Activated CD8-positive, alpha-beta memory T cell treated with anti-CD3 and anti-CD28 coated beads, Interleukin-2, amount 10 ng/mL, durations not matched to agents 7 days and 5 days (primary cell): ENCODE measurements around the gene DYSF. TPM values are rescaled to one million over a fixed set of nuclear protein-coding genes. Genes with fewer than 3 reads are reported as not detected.
"Not testable (repeated sequence)": the region's sequence is repeated elsewhere in the genome, so short reads cannot be mapped to it uniquely, and the experiment has no call there.

Experiments used
- ATAC-seq: fragments of 150-1000 bp; cut with Tn5 transposase; one replicate; pipeline ENCODE4 v1.10.0; 2021; ENCODE audit warnings: moderate library complexity
- CTCF ChIA-PET: fragments of 350-600 bp; sonication (Branson Sonifier 250); formaldehyde crosslinking; loops from one replicate; lab custom pipeline; 2021; ENCODE audit warnings: antibody characterized with exemption; lab: Charles Lee
- DNase-seq: peaks from one replicate; pipeline ENCODE4 v3.0.0-alpha.2; 2020
- H3K27ac Mint-ChIP-seq: one replicate; pipeline ENCODE4 v1.8.0; 2021; ENCODE audit warnings: mild to moderate bottlenecking, mixed read lengths
- H3K27me3 Mint-ChIP-seq: one replicate; pipeline ENCODE4 v1.8.0; 2021; ENCODE audit warnings: mixed read lengths
- H3K36me3 Mint-ChIP-seq: one replicate; pipeline ENCODE4 v1.8.0; 2021; ENCODE audit warnings: mild to moderate bottlenecking, mixed read lengths
- H3K4me1 Mint-ChIP-seq: one replicate; pipeline ENCODE4 v1.8.0; 2021; ENCODE audit warnings: mixed read lengths
- H3K4me3 Mint-ChIP-seq: one replicate; pipeline ENCODE4 v1.8.0; 2021; ENCODE audit warnings: mild to moderate bottlenecking, moderate library complexity, mixed read lengths
- H3K9me3 Mint-ChIP-seq: one replicate; pipeline ENCODE4 v1.8.0; 2022; ENCODE audit warnings: low read depth, mixed read lengths
- total RNA-seq, 2 experiments: library from RNA; stranded (reverse); gene quantifications; one replicate each; pipeline ENCODE4 v1.2.3, GENCODE V29; 2021

The DYSF gene
- 1 to 10 TPM; 7.3 to 8.9 TPM for total RNA-seq

GRCh38 chr2:71453404-71454220 is at the start of gene DYSF:
TSS of gene DYSF (plus strand) at chr2:71453561.
- no peaks in the 10 kb centered on the region for H3K9me3 Mint-ChIP-seq
- H3K4me3 Mint-ChIP-seq, result no peak within 1 kb of the TSS

GRCh38 chr2:71409611-71410010 is 43.8 kb upstream of the DYSF start:
- DNase-seq, result no peak
- CTCF ChIA-PET, result no interaction called here
- Mint-ChIP-seq H3K4me1 (no peaks in the 10 kb centered on the region), H3K9me3 (no peaks in the 10 kb centered on the region), H3K4me3 (no peak overlapping the region), H3K27ac (no peak overlapping the region), H3K36me3 (peaks cover 37% of the 10 kb centered on the region), H3K27me3 (no peaks in the 10 kb centered on the region)
- no peak for ATAC-seq

More at GRCh38 chr2:71453404-71454220, at the start of gene DYSF:
- H3K4me1 Mint-ChIP-seq, result peaks cover 25% of the 10 kb centered on the region
- CTCF ChIA-PET, result interaction anchor here (1.6 kb wide), 1 partner anchor 57 kb away, joined by 5 read pairs; no protein-coding TSS in a partner anchor
- H3K27ac Mint-ChIP-seq, result no peak within 1 kb of the TSS
- ATAC-seq (peak; percentile 14), DNase-seq (no peak)
- H3K27me3 Mint-ChIP-seq, result peaks cover 58% of the 10 kb centered on the region
- H3K36me3 Mint-ChIP-seq, result no peaks in the 10 kb centered on the region

DNA sequence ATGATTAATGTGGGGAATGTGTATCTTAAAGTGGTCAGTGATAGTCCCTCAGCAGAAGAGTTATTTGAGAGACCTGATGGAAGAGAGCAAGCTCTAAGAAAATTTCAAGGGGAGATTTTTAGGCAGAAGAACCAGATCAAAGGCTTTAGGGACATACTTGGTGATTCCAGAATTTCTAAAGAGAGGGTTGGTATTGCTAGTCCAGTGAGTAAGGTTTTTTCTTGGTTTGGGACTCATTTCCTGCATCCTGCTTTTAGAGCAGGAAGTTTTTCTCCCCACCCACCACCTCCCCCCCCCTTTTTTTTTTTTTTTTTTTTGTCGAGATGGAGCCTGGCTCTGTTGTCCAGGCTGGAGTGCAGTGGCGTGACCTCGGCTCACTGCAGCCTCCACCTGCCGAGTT is 42.7 kb upstream of the DYSF start:
- peaks cover 32% of the 10 kb centered on the region for H3K36me3 Mint-ChIP-seq
- H3K9me3 Mint-ChIP-seq, result no peaks in the 10 kb centered on the region
- H3K4me3 Mint-ChIP-seq, result no peak overlapping the region
- ATAC-seq, result no peak
- H3K4me1 Mint-ChIP-seq, result no peaks in the 10 kb centered on the region
- CTCF ChIA-PET, result no interaction called here
- H3K27me3 Mint-ChIP-seq, result no peaks in the 10 kb centered on the region
- no peak for DNase-seq
- H3K27ac Mint-ChIP-seq, result no peak overlapping the region

- H3K27me3 Mint-ChIP-seq, ATAC-seq, H3K9me3 Mint-ChIP-seq, H3K36me3 Mint-ChIP-seq: not testable (repeated sequence)
- peak overlapping the region; percentile 75 for H3K27ac Mint-ChIP-seq
- peaks cover 12% of the 10 kb centered on the region for H3K4me1 Mint-ChIP-seq
- CTCF ChIA-PET, result interaction anchor here (1.8 kb wide), 1 partner anchor 85 kb away, joined by 8 read pairs; the partner anchor contains the start of gene ZNF638
- H3K4me3 Mint-ChIP-seq, result peak overlapping the region; percentile 78
- peak; percentile 48 for DNase-seq
These were observed 36.5 kb upstream of the DYSF start for GRCh38 chr2:71416866-71417265.

GRCh38 chr2:71417300-71418202 is 35.8 kb upstream of the DYSF start:
- Mint-ChIP-seq H3K27ac (peak overlapping the region; percentile 75), H3K36me3 (peaks cover 9% of the 10 kb centered on the region), H3K9me3 (no peaks in the 10 kb centered on the region), H3K4me1 (peaks cover 12% of the 10 kb centered on the region), H3K27me3 (no peaks in the 10 kb centered on the region), H3K4me3 (peak overlapping the region; percentile 78)
- CTCF ChIA-PET, result interaction anchor here (1.8 kb wide), 1 partner anchor 86 kb away, joined by 8 read pairs; the partner anchor contains the start of gene ZNF638
- peak; percentile 45 for ATAC-seq
- no peak for DNase-seq

DNA sequence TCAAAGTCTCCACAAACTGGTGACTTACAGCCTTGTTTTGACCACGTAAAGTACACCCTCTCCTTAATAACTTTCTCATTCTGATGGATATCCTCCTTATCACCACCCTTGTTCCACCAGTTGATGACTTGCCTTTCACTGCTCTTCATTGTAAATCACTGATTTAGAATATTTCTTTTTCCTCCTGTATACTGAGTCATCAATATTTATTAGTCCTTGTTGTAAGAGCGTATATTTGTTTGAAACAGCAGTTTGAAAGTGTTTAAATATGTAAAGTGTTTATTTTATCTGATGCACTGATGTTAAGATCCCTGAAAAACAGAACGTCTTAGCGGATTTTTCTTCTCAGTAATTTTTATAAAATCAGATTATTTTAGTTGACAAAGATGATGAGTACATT is 34.2 kb upstream of the DYSF start:
- DNase-seq (no peak), ATAC-seq (no peak)
- H3K27ac Mint-ChIP-seq, result no peak overlapping the region
- peaks cover 12% of the 10 kb centered on the region for H3K4me1 Mint-ChIP-seq
- no peaks in the 10 kb centered on the region for H3K9me3 Mint-ChIP-seq
- CTCF ChIA-PET, result no interaction called here
- H3K36me3 Mint-ChIP-seq, result peaks cover 15% of the 10 kb centered on the region
- no peaks in the 10 kb centered on the region for H3K27me3 Mint-ChIP-seq
- no peak overlapping the region for H3K4me3 Mint-ChIP-seq

- Mint-ChIP-seq H3K36me3 (peaks cover 19% of the 10 kb centered on the region), H3K9me3 (no peaks in the 10 kb centered on the region), H3K4me1 (peaks cover 12% of the 10 kb centered on the region), H3K4me3 (no peak overlapping the region), H3K27ac (no peak overlapping the region), H3K27me3 (no peaks in the 10 kb centered on the region)
- CTCF ChIA-PET, result interaction anchor here (0.6 kb wide), 1 partner anchor 120 kb away, joined by 3 read pairs; no protein-coding TSS in a partner anchor
- no peak for DNase-seq
- ATAC-seq, result no peak
These were observed 33.4 kb upstream of the DYSF start for GRCh38 chr2:71419976-71420375.

- Mint-ChIP-seq H3K36me3 (peaks cover 34% of the 10 kb centered on the region), H3K27me3 (no peaks in the 10 kb centered on the region), H3K4me1 (peaks cover 7% of the 10 kb centered on the region), H3K4me3 (no peak overlapping the region), H3K9me3 (no peaks in the 10 kb centered on the region), H3K27ac (no peak overlapping the region)
- CTCF ChIA-PET, result interaction anchor here (1.0 kb wide), 1 partner anchor 91 kb away, joined by 3 read pairs; the partner anchor contains the start of gene ZNF638
- no peak for ATAC-seq
- no peak for DNase-seq
These were observed 30.6 kb upstream of the DYSF start for GRCh38 chr2:71422786-71423185.

GRCh38 chr2:71423817-71424420 is 29.4 kb upstream of the DYSF start:
- no peak for DNase-seq
- Mint-ChIP-seq H3K27ac (no peak overlapping the region), H3K9me3 (no peaks in the 10 kb centered on the region), H3K27me3 (no peaks in the 10 kb centered on the region), H3K4me3 (no peak overlapping the region), H3K4me1 (peaks cover 6% of the 10 kb centered on the region), H3K36me3 (peaks cover 39% of the 10 kb centered on the region)
- no peak for ATAC-seq
- CTCF ChIA-PET, result interaction anchor here (0.7 kb wide), 1 partner anchor 55 kb away, joined by 3 read pairs; no protein-coding TSS in a partner anchor

DNA sequence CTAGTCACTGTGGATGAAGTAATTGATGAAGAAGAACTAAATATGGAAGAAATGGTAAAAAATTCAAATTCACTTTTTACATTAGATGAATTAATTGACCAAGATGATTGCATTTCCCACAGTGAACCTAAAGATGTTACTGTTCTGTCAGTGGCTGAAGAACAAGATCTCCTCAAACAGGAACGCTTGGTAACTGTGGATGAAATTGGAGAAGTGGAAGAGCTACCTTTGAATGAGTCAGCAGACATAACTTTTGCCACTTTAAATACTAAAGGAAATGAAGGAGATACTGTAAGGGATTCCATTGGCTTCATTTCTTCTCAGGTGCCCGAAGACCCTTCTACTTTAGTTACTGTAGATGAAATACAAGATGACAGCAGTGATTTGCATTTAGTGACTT is 26.6 kb upstream of the DYSF start:
- peaks cover 46% of the 10 kb centered on the region for H3K36me3 Mint-ChIP-seq
- H3K4me3 Mint-ChIP-seq, result no peak overlapping the region
- ATAC-seq (no peak), DNase-seq (no peak)
- no peaks in the 10 kb centered on the region for H3K9me3 Mint-ChIP-seq
- no peak overlapping the region for H3K27ac Mint-ChIP-seq
- CTCF ChIA-PET, result no interaction called here
- no peaks in the 10 kb centered on the region for H3K4me1 Mint-ChIP-seq
- no peaks in the 10 kb centered on the region for H3K27me3 Mint-ChIP-seq

GRCh38 chr2:71428472-71429383 is 24.6 kb upstream of the DYSF start:
- no peaks in the 10 kb centered on the region for H3K9me3 Mint-ChIP-seq
- H3K4me1 Mint-ChIP-seq, result no peaks in the 10 kb centered on the region
- no peak overlapping the region for H3K4me3 Mint-ChIP-seq
- peaks cover 50% of the 10 kb centered on the region for H3K36me3 Mint-ChIP-seq
- no peaks in the 10 kb centered on the region for H3K27me3 Mint-ChIP-seq
- CTCF ChIA-PET, result no interaction called here
- ATAC-seq (no peak), DNase-seq (no peak)
- no peak overlapping the region for H3K27ac Mint-ChIP-seq

DNA sequence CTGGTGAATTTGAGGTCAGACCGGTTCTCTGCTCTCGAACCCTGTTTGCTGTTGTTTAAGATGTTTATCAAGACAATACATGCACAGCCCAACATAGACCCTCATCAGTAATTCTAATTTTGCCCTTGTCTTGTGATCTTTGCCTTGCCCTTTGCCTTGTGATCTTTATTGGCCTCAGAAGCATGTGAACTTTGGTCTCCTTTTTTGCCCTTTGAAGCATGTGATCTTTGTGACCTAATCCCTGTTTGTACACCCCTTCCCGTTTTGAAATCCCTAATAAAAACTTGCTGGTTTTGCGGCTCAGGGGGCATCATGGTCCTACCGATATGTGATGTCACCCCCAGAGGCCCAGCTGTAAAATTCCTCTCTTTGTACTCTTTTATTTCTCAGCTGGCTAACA is 8.2 kb upstream of the DYSF start:
- CTCF ChIA-PET, H3K36me3 Mint-ChIP-seq, H3K4me3 Mint-ChIP-seq, ATAC-seq, H3K9me3 Mint-ChIP-seq, DNase-seq, H3K27ac Mint-ChIP-seq: not testable (repeated sequence)
- Mint-ChIP-seq H3K27me3 (peaks cover 15% of the 10 kb centered on the region), H3K4me1 (peaks cover 15% of the 10 kb centered on the region)
